Measurements from ENCODE around the gene DOK7.

Gene DOK7

DNA sequence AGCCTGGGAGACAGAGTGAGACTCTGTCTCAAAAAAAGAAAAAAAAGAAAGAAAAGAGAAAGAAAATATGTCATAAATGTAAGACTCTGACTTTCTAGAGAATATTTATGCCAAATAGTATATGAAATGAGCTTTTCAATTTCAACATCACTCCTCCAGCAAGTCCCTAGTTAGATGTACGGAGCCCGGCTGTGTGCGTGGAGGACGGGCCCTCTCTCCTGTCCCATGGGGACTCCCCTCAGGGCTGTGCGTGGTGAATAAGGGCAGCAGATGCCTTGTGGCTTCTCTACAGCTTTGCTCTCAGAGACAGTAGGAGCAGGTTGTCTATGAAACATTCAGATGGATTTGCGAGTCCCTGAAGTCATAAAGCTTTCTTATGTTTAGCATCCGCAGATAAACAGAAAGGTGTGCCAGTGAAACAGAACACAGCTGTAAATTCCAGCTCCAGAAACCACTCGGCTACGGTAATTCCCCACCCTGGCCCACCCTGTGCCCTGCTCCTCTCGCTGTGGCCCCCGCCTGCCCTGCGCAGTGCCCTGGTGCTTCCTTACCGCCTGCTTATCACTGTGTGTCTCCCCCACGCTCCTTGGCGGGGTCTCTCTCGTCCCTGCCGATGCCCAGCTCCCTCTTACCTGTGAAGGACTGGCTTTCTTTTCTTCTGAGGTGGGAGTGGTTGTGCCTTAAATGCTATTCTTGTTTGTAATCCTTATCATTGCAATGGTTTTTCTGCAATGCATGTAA is 35.2 kb upstream of the DOK7 start:
- TF ChIP-seq TAF1 (IDR thresholded peaks at IDR 0.05; ENCODE audit: borderline replicate concordance, insufficient read depth, low read length), result no peak
- TF ChIP-seq POLR2AphosphoS5 (IDR thresholded peaks at IDR 0.05; ENCODE audit: low read depth, low read length), result no peak
- no peak for TF ChIP-seq FOXP2 (optimal IDR thresholded peaks at IDR 0.05; ENCODE audit: borderline replicate concordance, extremely low read depth, extremely low read length, insufficient read depth)

DNA sequence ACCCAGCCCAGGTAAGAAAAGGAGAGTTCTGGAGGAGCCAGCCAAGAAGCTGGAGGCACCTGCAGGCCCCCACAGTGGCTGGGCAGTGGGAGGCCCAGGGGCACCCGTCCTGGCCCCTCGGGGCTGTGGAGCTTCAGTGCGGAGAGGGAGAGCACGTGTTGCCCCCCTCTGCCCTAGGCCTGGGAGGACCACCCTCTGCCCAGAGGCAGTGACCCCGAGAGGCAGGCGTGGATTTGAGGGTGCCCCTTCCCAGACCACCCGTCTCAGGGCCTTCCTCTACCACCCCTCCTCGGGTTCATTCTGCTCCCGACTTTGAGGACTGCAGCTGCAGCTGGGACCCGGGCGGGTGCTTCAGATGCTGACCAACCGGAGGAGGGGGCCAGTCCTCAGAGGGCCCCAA is 33.5 kb upstream of the DOK7 start:
- TF ChIP-seq POLR2AphosphoS5 (IDR thresholded peaks at IDR 0.05; ENCODE audit: low read depth, low read length) (no peak), SIN3A (IDR thresholded peaks at IDR 0.05; ENCODE audit: borderline replicate concordance, insufficient read depth, low read length) (no peak), TAF1 (IDR thresholded peaks at IDR 0.05; ENCODE audit: borderline replicate concordance, insufficient read depth, low read length) (no peak), FOXP2 (optimal IDR thresholded peaks at IDR 0.05; ENCODE audit: borderline replicate concordance, extremely low read depth, extremely low read length, insufficient read depth) (no peak), REST (IDR thresholded peaks at IDR 0.05; ENCODE audit: insufficient read depth in 1 of 2, low read depth in 2 of 2, low read length in 2 of 2) (no peak)

DNA sequence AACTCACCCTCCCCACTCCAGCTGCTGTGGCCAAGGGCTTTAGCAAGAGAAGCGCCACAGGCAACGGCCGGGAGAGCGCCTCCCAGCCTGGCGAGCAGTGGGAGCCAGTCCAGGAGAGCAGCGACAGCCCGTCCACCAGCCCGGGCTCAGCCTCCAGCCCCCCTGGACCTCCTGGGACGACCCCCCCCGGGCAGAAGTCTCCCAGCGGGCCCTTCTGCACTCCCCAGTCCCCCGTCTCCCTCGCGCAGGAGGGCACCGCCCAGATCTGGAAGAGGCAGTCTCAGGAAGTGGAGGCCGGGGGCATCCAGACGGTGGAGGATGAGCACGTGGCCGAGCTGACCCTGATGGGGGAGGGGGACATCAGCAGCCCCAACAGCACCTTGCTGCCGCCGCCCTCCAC is 32.6 kb upstream of the DOK7 start:
- TF ChIP-seq REST (IDR thresholded peaks at IDR 0.05; ENCODE audit: insufficient read depth in 1 of 2, low read depth in 2 of 2, low read length in 2 of 2) (no peak), SIN3A (IDR thresholded peaks at IDR 0.05; ENCODE audit: borderline replicate concordance, insufficient read depth, low read length) (no peak), FOXP2 (optimal IDR thresholded peaks at IDR 0.05; ENCODE audit: borderline replicate concordance, extremely low read depth, extremely low read length, insufficient read depth) (no peak), TAF1 (IDR thresholded peaks at IDR 0.05; ENCODE audit: borderline replicate concordance, insufficient read depth, low read length) (no peak), POLR2AphosphoS5 (IDR thresholded peaks at IDR 0.05; ENCODE audit: low read depth, low read length) (no peak)

- TF ChIP-seq TAF1 (IDR thresholded peaks at IDR 0.05; ENCODE audit: borderline replicate concordance, insufficient read depth, low read length) (no peak), REST (IDR thresholded peaks at IDR 0.05; ENCODE audit: insufficient read depth in 1 of 2, low read depth in 2 of 2, low read length in 2 of 2) (no peak), SIN3A (IDR thresholded peaks at IDR 0.05; ENCODE audit: borderline replicate concordance, insufficient read depth, low read length) (no peak), FOXP2 (optimal IDR thresholded peaks at IDR 0.05; ENCODE audit: borderline replicate concordance, extremely low read depth, extremely low read length, insufficient read depth) (no peak), POLR2AphosphoS5 (IDR thresholded peaks at IDR 0.05; ENCODE audit: low read depth, low read length) (no peak)
Measured at GRCh38 chr4:3431446-3431993, 31.6 kb upstream of the DOK7 start.

GRCh38 chr4:3432381-3432790 is 30.7 kb upstream of the DOK7 start:
- TF ChIP-seq FOXP2 (optimal IDR thresholded peaks at IDR 0.05; ENCODE audit: borderline replicate concordance, extremely low read depth, extremely low read length, insufficient read depth), result no peak
- no peak for TF ChIP-seq REST (IDR thresholded peaks at IDR 0.05; ENCODE audit: insufficient read depth in 1 of 2, low read depth in 2 of 2, low read length in 2 of 2)
- no peak for TF ChIP-seq SIN3A (IDR thresholded peaks at IDR 0.05; ENCODE audit: borderline replicate concordance, insufficient read depth, low read length)
- TF ChIP-seq TAF1 (IDR thresholded peaks at IDR 0.05; ENCODE audit: borderline replicate concordance, insufficient read depth, low read length), result no peak
- TF ChIP-seq POLR2AphosphoS5 (IDR thresholded peaks at IDR 0.05; ENCODE audit: low read depth, low read length), result no peak
